ENCODE measurements around the gene RFTN1. TPM values are rescaled to one million over a fixed set of nuclear protein-coding genes. Genes with fewer than 3 reads are reported as not detected.

The RFTN1 gene
- total and polyA plus RNA-seq, 10 of the 15 experiments (the other 5 are each of a cell fraction or from before 2014, with no cell fraction given) = 20.6 to 213 (median 147) TPM

DNA sequence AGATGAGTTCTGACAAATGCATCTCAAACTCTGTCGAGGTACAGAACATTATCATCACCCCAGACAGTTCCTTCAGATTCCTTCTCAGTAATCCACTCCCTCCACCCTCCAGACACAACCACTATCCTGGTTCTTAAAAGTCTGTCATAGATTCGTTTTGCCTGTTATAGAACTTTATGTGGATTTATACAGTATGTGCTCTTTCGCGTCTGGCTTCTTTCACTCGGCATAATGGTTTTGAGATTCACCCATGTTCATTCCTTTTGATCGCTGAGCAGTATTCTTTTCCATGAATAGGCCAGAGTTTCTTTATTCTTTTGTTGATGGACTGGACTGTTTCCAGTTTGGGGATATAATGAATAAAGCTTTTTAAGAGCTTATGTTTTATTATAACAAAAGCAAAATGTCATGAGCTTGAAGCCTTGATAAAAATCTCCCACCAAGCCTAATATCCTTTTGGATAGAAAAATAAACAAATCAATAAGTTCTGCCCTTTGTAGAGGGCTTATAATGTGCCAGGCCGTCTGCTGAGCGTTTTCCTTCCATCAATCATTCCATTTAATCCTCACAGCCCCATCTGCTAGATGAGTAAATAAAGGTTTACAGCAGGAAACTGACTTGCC, 21.3 kb upstream of the RFTN1 start (continued):
- TF ChIP-seq, protein P1, sequence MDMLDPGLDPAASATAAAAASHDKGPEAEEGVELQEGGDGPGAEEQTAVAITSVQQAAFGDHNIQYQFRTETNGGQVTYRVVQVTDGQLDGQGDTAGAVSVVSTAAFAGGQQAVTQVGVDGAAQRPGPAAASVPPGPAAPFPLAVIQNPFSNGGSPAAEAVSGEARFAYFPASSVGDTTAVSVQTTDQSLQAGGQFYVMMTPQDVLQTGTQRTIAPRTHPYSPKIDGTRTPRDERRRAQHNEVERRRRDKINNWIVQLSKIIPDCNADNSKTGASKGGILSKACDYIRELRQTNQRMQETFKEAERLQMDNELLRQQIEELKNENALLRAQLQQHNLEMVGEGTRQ (IDR thresholded peaks at IDR 0.05; ENCODE audit: borderline replicate concordance, low read depth, low read length) = no peak
- no peak for TF ChIP-seq MTA2 (IDR thresholded peaks at IDR 0.05; ENCODE audit: low read depth)

DNA sequence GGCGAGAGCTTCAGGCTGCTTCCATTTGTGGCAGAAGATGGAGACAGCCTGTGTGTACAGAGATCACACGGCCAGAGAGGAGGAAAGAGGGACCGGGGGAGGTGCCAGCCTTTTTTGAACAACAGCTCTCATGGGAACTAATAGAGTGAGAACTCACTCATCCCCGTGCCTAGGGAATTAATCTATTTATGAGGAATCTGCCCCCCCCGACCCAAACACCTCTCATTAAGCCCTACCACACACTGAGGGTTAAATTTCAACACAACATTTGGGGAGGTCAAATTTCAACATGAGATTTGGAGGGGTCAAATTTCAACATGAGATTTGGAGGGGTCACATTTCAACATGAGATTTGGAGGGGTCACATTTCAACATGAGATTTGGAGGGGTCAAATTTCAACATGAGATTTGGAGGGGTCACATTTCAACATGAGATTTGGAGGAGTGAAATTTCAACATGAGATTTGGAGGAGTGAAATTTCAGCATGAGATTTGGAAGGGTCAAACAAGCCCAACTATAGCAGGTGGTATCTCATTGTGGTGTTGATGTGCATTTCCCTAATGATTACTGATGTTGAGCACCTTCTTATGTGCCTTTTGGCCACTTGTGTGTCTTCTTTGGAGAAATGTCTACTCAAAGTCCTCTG, 20.6 kb upstream of the RFTN1 start:
- ChIA-PET POLR2A (no interaction called here), CTCF (no interaction called here), RAD21 (ENCODE audit: unreplicated experiment) (no interaction called here), SMC1A (ENCODE audit: uncharacterized antibody, unreplicated experiment) (interaction anchor here (0.6 to 2.6 kb wide), 4 partner anchors 7 to 224 kb away, joined by 3 to 12 read pairs (median 3); no protein-coding TSS in a partner anchor)
- ATAC-seq = no peak
- Histone ChIP-seq H3K4me2 (ENCODE audit: control insufficient read depth, insufficient read depth) (no peak overlapping the region), H3K9me3 (replicated peaks; ENCODE audit: control insufficient read depth, insufficient read depth, low read length) (no peaks in the 10 kb centered on the region), H3K36me3 (ENCODE audit: control insufficient read depth in 2 of 2, insufficient read depth in 2 of 2, low read length in 1 of 2) (no peaks in the 10 kb centered on the region), H3K27ac (ENCODE audit: control insufficient read depth, insufficient read depth) (no peak overlapping the region), H3K27me3 (replicated peaks in 1 of 2; ENCODE audit: control insufficient read depth in 2 of 2, insufficient read depth in 2 of 2, low read length in 1 of 2) (no peaks in the 10 kb centered on the region), H3K9ac (ENCODE audit: control insufficient read depth, insufficient read depth, low read length) (no peak overlapping the region), H3K79me2 (ENCODE audit: control insufficient read depth, insufficient read depth, low read length) (no peaks in the 10 kb centered on the region), H3K4me1 (ENCODE audit: control insufficient read depth, insufficient read depth, low read length) (no peaks in the 10 kb centered on the region), H2AFZ (ENCODE audit: control insufficient read depth, low read depth, low read length) (no peak overlapping the region), H3K4me3 (no peak overlapping the region), H4K20me1 (ENCODE audit: control insufficient read depth, insufficient read depth) (no peaks in the 10 kb centered on the region)
- intact Hi-C loops (cut with micrococcal nuclease; ENCODE audit: unreplicated experiment) (no loop called here), in situ Hi-C loops (cut with MboI) (no loop called here)
- no TSS peak for BruUV-seq (replicated peaks)
- TF ChIP-seq, protein P2, sequence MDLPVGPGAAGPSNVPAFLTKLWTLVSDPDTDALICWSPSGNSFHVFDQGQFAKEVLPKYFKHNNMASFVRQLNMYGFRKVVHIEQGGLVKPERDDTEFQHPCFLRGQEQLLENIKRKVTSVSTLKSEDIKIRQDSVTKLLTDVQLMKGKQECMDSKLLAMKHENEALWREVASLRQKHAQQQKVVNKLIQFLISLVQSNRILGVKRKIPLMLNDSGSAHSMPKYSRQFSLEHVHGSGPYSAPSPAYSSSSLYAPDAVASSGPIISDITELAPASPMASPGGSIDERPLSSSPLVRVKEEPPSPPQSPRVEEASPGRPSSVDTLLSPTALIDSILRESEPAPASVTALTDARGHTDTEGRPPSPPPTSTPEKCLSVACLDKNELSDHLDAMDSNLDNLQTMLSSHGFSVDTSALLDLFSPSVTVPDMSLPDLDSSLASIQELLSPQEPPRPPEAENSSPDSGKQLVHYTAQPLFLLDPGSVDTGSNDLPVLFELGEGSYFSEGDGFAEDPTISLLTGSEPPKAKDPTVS (IDR thresholded peaks at IDR 0.05; ENCODE audit: low read depth, low read length) = no peak
- TF ChIP-seq HCFC1 (IDR thresholded peaks at IDR 0.05; ENCODE audit: low read length) = no peak
- no peak for DNase-seq (ENCODE audit: low read depth, low spot score)
- WGBS (ENCODE audit: insufficient coverage, insufficient replicate concordance, low lambda C conversion rate, missing lambda C conversion rate) = 42% methylated on average over 5 of the region's 5 CpGs
- no peak for FAIRE-seq
